GM06990 (cell line): ENCODE data around the gene FKBP1A.

Experiments used
- DNase-seq: peaks from one replicate; pipeline ENCODE4 v3.0.0-alpha.2; 2011; ENCODE audit not compliant: insufficient read length; ENCODE audit errors: extremely low read depth
- H3K27me3 ChIP-seq: replicated peaks from 2 replicates; pipeline ENCODE4 v1.6.0; 2011; ENCODE audit warnings: low read length; ENCODE audit not compliant: control insufficient read depth, insufficient read depth
- H3K36me3 ChIP-seq: 2 replicates; pipeline ENCODE4 v1.5.1; 2011; ENCODE audit warnings: low read length; ENCODE audit not compliant: control insufficient read depth, insufficient read depth
- H3K4me3 ChIP-seq: replicated peaks from 2 replicates; pipeline ENCODE4 v1.5.1; 2011; ENCODE audit warnings: low read depth, mild to moderate bottlenecking, control low read depth, low read length
- TF ChIP-seq, protein P1 (sequence below): IDR thresholded peaks from 2 replicates; pipeline ENCODE4 v1.5.1; 2011; ENCODE audit warnings: low read length, control low read depth, mild to moderate bottlenecking, inconsistent platforms; ENCODE audit not compliant: insufficient read depth, poor library complexity, severe bottlenecking

The FKBP1A gene

DNA sequence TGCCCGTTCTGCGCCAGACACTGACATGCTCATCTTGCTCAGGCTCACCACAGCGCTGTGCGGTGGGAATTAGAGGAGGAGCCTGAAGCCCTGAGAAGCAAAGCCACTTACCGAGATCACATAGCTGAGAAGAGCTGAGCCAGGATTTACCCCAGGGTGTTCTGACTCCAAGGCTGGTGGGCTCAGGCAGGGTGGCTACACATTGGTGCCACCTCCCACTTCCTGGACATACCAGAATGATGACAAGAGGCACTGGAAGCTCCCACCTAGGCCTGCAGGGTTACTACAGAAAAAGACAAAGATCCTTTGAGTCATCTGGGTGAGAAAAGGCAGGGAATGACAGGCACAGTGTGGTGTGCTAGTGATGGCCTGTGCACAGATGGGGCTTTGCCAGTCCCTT is 24.4 kb upstream of the FKBP1A start:
- H3K36me3 ChIP-seq = no peaks in the 10 kb centered on the region
- no peaks in the 10 kb centered on the region for H3K27me3 ChIP-seq
- TF ChIP-seq, protein P1, sequence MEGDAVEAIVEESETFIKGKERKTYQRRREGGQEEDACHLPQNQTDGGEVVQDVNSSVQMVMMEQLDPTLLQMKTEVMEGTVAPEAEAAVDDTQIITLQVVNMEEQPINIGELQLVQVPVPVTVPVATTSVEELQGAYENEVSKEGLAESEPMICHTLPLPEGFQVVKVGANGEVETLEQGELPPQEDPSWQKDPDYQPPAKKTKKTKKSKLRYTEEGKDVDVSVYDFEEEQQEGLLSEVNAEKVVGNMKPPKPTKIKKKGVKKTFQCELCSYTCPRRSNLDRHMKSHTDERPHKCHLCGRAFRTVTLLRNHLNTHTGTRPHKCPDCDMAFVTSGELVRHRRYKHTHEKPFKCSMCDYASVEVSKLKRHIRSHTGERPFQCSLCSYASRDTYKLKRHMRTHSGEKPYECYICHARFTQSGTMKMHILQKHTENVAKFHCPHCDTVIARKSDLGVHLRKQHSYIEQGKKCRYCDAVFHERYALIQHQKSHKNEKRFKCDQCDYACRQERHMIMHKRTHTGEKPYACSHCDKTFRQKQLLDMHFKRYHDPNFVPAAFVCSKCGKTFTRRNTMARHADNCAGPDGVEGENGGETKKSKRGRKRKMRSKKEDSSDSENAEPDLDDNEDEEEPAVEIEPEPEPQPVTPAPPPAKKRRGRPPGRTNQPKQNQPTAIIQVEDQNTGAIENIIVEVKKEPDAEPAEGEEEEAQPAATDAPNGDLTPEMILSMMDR = no peak
- no peak overlapping the region for H3K4me3 ChIP-seq
- no peak for DNase-seq

DNA sequence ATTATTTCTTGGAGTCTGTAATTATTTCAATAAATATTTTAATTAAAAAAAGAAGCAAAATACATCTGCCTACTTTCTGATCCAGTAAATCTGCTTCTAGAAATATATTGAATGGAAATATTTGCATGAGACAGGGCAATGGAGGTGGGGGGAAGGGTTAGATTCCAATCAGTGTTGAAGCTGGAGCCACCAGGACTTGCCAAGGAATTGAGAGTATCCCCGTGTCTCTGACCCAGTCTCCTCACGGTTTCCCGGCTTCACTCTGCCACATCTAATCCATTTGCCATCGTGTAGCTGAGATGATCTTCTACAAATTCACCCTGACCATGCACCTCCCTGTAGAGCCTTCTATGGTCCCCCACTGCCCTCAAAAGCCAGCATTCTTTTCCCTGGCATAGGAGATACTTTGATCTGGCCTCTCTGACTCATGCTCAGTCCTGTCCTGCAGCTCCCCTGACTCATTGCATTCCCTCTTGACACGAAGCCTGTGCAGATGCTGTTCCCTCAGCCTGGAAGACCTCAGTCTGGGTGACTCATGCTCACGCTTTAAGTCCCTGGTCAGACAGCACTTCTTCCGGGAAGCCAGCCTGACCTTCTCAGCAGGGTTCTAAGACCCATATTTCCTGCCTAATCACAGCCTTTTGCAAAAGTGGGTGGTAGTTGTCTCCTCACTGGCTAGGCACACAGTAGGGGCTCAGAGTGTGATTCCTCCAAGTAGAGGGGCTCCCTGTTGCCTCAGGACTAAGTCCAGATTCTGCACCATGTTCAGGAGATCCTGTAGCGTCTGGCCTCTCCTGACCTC is 23.0 kb upstream of the FKBP1A start:
- Histone ChIP-seq H3K27me3 (no peaks in the 10 kb centered on the region), H3K4me3 (no peak overlapping the region), H3K36me3 (no peaks in the 10 kb centered on the region)
- no peak for DNase-seq
- TF ChIP-seq, protein P1 = no peak

DNA sequence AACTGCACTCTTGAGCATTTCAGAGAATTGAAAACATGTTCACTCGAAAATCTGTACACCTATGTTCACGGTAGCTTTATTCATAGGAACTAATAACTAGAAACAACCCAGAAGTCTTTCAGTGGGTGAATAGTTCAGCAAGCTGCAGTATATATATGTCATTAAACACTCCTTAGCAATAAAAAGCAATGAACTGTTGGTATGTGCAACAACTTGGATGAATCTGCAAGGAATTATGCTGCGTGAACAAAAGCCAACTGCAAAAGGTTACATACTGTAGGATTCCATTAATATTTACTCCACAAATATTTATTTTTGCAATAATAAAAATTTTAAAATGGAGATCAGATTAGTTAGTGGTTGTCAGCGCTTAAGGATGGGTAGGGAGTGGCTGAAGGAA is 22.1 kb upstream of the FKBP1A start:
- Histone ChIP-seq H3K36me3 (no peaks in the 10 kb centered on the region), H3K27me3 (no peaks in the 10 kb centered on the region), H3K4me3 (no peak overlapping the region)
- DNase-seq = no peak
- TF ChIP-seq, protein P1 = no peak

DNA sequence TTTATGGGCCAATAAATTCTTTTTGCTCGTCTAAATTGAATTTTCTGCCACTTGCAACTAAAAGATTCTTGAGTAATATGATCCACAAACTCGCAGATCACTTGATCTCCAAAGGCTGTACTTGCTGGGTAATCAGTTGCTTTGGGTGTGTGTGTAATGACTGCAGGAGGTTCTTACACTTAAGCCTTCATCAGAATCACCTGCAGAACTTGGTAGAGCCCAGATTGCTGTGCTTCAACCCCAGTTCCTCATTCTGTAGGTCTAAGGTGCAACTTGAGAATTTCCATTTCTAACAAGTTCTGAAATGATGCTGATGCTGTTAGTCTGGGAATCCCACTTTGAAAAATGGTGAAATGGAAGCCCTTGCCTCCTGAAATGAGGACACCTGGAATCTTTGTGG is 12.9 kb upstream of the FKBP1A start:
- Histone ChIP-seq H3K36me3 (no peaks in the 10 kb centered on the region), H3K4me3 (no peak overlapping the region), H3K27me3 (no peaks in the 10 kb centered on the region)
- TF ChIP-seq, protein P1 = no peak
- DNase-seq = no peak

DNA sequence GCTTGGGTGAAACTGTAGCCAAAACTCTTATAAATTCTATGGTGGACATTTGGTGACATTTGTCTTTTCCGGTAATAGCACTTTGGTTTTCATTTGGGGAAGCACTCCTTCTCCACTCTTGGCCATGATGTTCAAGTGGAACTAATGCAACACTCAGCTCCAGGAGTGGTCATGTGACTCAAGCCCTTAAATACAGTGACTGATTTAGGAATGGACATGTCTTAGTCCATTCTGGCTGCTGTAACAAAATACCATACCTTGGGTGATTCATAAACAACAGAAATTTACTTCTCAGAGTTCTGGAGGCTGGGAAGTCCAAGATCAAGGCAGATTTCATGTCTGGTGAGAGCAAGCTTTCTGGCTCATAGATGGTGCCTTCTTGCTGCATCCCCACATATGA is 10.8 kb upstream of the FKBP1A start:
- H3K27me3 ChIP-seq = no peaks in the 10 kb centered on the region
- TF ChIP-seq, protein P1 = no peak
- no peaks in the 10 kb centered on the region for H3K36me3 ChIP-seq
- H3K4me3 ChIP-seq = no peak overlapping the region
- DNase-seq = no peak

DNA sequence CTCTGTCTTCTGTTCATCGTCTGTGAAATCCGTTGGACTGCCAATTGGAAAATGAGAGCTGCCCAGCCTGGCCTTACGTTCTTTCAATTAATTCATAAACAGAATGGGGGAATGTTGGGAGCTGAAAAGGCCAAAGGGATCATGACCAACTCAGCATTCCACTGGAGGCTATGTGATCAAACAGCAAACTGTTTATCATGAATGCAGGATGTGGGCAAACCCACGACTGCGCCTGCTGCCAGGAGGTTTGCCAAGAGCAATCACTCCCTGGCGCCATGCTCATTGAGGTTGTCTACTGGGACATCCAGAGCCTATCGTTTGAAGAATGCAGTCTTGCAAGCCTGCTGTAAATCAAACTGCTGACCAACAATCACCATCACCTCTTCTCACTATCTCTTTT is 9.3 kb upstream of the FKBP1A start:
- H3K36me3 ChIP-seq = no peaks in the 10 kb centered on the region
- TF ChIP-seq, protein P1 = no peak
- H3K4me3 ChIP-seq = no peak overlapping the region
- H3K27me3 ChIP-seq = no peaks in the 10 kb centered on the region
- DNase-seq = no peak
